ENCODE results near the gene ACKR3. TPM values are rescaled to one million over a fixed set of nuclear protein-coding genes. Genes with fewer than 3 reads are reported as not detected.
A peak's percentile ranks its signal among the peaks of the same experiment; 100 is the strongest.

ACKR3 gene
- total and polyA plus RNA-seq, 2 donors (not counting 1 experiment from before 2014, with no cell fraction given) = 0.17 to 1.5 TPM

GRCh38 chr2:236592821-236593220 is 23.2 kb downstream of the ACKR3 start:
- no peak overlapping the region for H3K9ac ChIP-seq (ENCODE audit: insufficient read depth, low read length)
- no peak overlapping the region for H2AFZ ChIP-seq (ENCODE audit: low read length)
- TF ChIP-seq CTCF (conservative IDR thresholded peaks at IDR 0.05 in 1 of 2, IDR thresholded peaks at IDR 0.05 in 1 of 2; ENCODE audit: low read depth in 1 of 2, low read length in 2 of 2) (no peak), EZH2 (IDR thresholded peaks at IDR 0.05; ENCODE audit: low read length, missing control alignments) (no peak)
- H3K27ac ChIP-seq (ENCODE audit: insufficient read depth, low read length) = no peak overlapping the region
- H3K4me1 ChIP-seq (ENCODE audit: control insufficient read depth, extremely low read depth, insufficient read depth, low read length) = no peaks in the 10 kb centered on the region
- H3K4me3 ChIP-seq (replicated peaks in 1 of 4; ENCODE audit: control extremely low read depth in 1 of 4, insufficient read depth in 1 of 4, low read depth in 3 of 4, low read length in 4 of 4) = no peak overlapping the region
- H3K9me3 ChIP-seq (ENCODE audit: control insufficient read depth, insufficient read depth, low read depth, low read length) = no peaks in the 10 kb centered on the region
- no peaks in the 10 kb centered on the region for H4K20me1 ChIP-seq (ENCODE audit: control insufficient read depth, extremely low read depth, insufficient read depth, low read length)
- peak in 1 of 2 donors; percentile 43 for DNase-seq (ENCODE audit: low read depth in 2 of 2)
- H3K36me3 ChIP-seq (ENCODE audit: control insufficient read depth, insufficient read depth, low read length) = no peaks in the 10 kb centered on the region
- H3K4me2 ChIP-seq (ENCODE audit: extremely low read depth, insufficient read depth, low read length) = no peak overlapping the region
- H3K79me2 ChIP-seq (ENCODE audit: control insufficient read depth, insufficient read depth, low read length) = no peaks in the 10 kb centered on the region
- H3K27me3 ChIP-seq (ENCODE audit: control insufficient read depth, insufficient read depth, low read length) = no peaks in the 10 kb centered on the region

- no peaks in the 10 kb centered on the region for H3K36me3 ChIP-seq (ENCODE audit: control insufficient read depth, insufficient read depth, low read length)
- no peak overlapping the region for H2AFZ ChIP-seq (ENCODE audit: low read length)
- no peak for TF ChIP-seq CTCF (conservative IDR thresholded peaks at IDR 0.05 in 1 of 2, IDR thresholded peaks at IDR 0.05 in 1 of 2; ENCODE audit: low read depth in 1 of 2, low read length in 2 of 2)
- TF ChIP-seq EZH2 (IDR thresholded peaks at IDR 0.05; ENCODE audit: low read length, missing control alignments) = no peak
- no peaks in the 10 kb centered on the region for H3K9me3 ChIP-seq (ENCODE audit: control insufficient read depth, insufficient read depth, low read depth, low read length)
- H3K27ac ChIP-seq (ENCODE audit: insufficient read depth, low read length) = no peak overlapping the region
- no peak overlapping the region for H3K9ac ChIP-seq (ENCODE audit: insufficient read depth, low read length)
- DNase-seq (ENCODE audit: low read depth in 2 of 2) = no peak
- H3K4me2 ChIP-seq (ENCODE audit: extremely low read depth, insufficient read depth, low read length) = no peak overlapping the region
- no peaks in the 10 kb centered on the region for H3K4me1 ChIP-seq (ENCODE audit: control insufficient read depth, extremely low read depth, insufficient read depth, low read length)
- H3K27me3 ChIP-seq (ENCODE audit: control insufficient read depth, insufficient read depth, low read length) = no peaks in the 10 kb centered on the region
- no peaks in the 10 kb centered on the region for H4K20me1 ChIP-seq (ENCODE audit: control insufficient read depth, extremely low read depth, insufficient read depth, low read length)
- H3K4me3 ChIP-seq (replicated peaks in 1 of 4; ENCODE audit: control extremely low read depth in 1 of 4, insufficient read depth in 1 of 4, low read depth in 3 of 4, low read length in 4 of 4) = no peak overlapping the region
- H3K79me2 ChIP-seq (ENCODE audit: control insufficient read depth, insufficient read depth, low read length) = no peaks in the 10 kb centered on the region
Measured at GRCh38 chr2:236593531-236593930, 23.9 kb downstream of the ACKR3 start.

GRCh38 chr2:236593956-236594355 is 24.3 kb downstream of the ACKR3 start:
- Histone ChIP-seq H3K9me3 (ENCODE audit: control insufficient read depth, insufficient read depth, low read depth, low read length) (no peaks in the 10 kb centered on the region), H3K4me2 (ENCODE audit: extremely low read depth, insufficient read depth, low read length) (no peak overlapping the region), H3K36me3 (ENCODE audit: control insufficient read depth, insufficient read depth, low read length) (no peaks in the 10 kb centered on the region), H3K27ac (ENCODE audit: insufficient read depth, low read length) (no peak overlapping the region), H3K4me3 (replicated peaks in 1 of 4; ENCODE audit: control extremely low read depth in 1 of 4, insufficient read depth in 1 of 4, low read depth in 3 of 4, low read length in 4 of 4) (no peak overlapping the region), H3K79me2 (ENCODE audit: control insufficient read depth, insufficient read depth, low read length) (no peaks in the 10 kb centered on the region), H2AFZ (ENCODE audit: low read length) (no peak overlapping the region), H4K20me1 (ENCODE audit: control insufficient read depth, extremely low read depth, insufficient read depth, low read length) (no peaks in the 10 kb centered on the region), H3K9ac (ENCODE audit: insufficient read depth, low read length) (no peak overlapping the region), H3K4me1 (ENCODE audit: control insufficient read depth, extremely low read depth, insufficient read depth, low read length) (no peaks in the 10 kb centered on the region), H3K27me3 (ENCODE audit: control insufficient read depth, insufficient read depth, low read length) (no peaks in the 10 kb centered on the region)
- DNase-seq (ENCODE audit: low read depth in 2 of 2) = no peak
- TF ChIP-seq EZH2 (IDR thresholded peaks at IDR 0.05; ENCODE audit: low read length, missing control alignments) (no peak), CTCF (conservative IDR thresholded peaks at IDR 0.05 in 1 of 2, IDR thresholded peaks at IDR 0.05 in 1 of 2; ENCODE audit: low read depth in 1 of 2, low read length in 2 of 2) (no peak)
